Ishikawa (cell line): ENCODE results near the gene MRPS21.

ENCODE experiments used
- CEBPB ChIP-seq: IDR thresholded peaks from 2 replicates; pipeline ENCODE4 v1.6.1; 2012
- CREB1 ChIP-seq: IDR thresholded peaks from 2 replicates; pipeline ENCODE4 v1.6.1; 2012; ENCODE audit warnings: low read depth
- EGR1 ChIP-seq: IDR thresholded peaks from 2 replicates; pipeline ENCODE4 v1.6.1; 2012
- EP300 ChIP-seq: IDR thresholded peaks from 2 replicates; pipeline ENCODE4 v1.6.1; 2012; ENCODE audit warnings: borderline replicate concordance
- FOXM1 ChIP-seq: IDR thresholded peaks from 2 replicates; pipeline ENCODE4 v1.6.1; 2012; ENCODE audit warnings: low read depth, borderline replicate concordance
- NFIC ChIP-seq: IDR thresholded peaks from 2 replicates; pipeline ENCODE4 v1.6.1; 2012
- RAD21 ChIP-seq: IDR thresholded peaks from 2 replicates; pipeline ENCODE4 v1.6.1; 2012; ENCODE audit warnings: low read depth
- TAF1 ChIP-seq: IDR thresholded peaks from 2 replicates; pipeline ENCODE4 v1.6.1; 2012; ENCODE audit warnings: low read depth, mild to moderate bottlenecking
- TCF12 ChIP-seq: IDR thresholded peaks from 2 replicates; pipeline ENCODE4 v1.6.1; 2012; ENCODE audit warnings: low read depth
- TEAD4 ChIP-seq: IDR thresholded peaks from 2 replicates; pipeline ENCODE4 v1.6.1; 2012
- YY1 ChIP-seq: IDR thresholded peaks from 2 replicates; pipeline ENCODE4 v1.6.1; 2012; ENCODE audit warnings: low read depth
- ZBTB7A ChIP-seq: IDR thresholded peaks from 2 replicates; pipeline ENCODE4 v1.6.1; 2012; ENCODE audit warnings: low read depth
- TF ChIP-seq, protein P1 (sequence below): IDR thresholded peaks from 2 replicates; pipeline ENCODE4 v1.6.1; 2012; ENCODE audit warnings: low read depth, mild to moderate bottlenecking
- TF ChIP-seq, protein P2 (sequence below): IDR thresholded peaks from 2 replicates; pipeline ENCODE4 v1.6.1; 2012
- TF ChIP-seq, protein P3 (sequence below): IDR thresholded peaks from 2 replicates; pipeline ENCODE4 v1.6.1; 2012

Gene MRPS21

DNA sequence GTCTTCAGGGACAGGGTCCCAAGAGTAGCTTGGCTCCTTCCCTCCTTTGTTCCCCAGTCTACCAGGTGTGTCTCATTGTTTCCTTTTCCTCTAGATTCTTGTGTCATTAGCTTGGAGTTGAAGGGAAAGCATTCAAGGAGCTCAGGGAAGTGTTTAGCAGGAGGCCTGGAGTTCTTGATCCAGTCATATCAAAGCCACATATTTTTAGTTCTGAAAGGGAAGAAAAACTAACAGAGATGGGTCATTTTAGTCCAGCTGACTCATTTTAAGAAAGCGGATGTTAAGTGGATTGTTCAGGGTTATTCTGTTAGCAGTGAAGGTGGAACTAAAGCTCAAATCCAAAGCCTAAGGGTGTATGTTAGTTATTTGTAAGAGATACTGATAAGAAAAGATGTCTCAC, 20.4 kb upstream of the MRPS21 start:
- no peak for TF ChIP-seq FOXM1
- TF ChIP-seq ZBTB7A: no peak
- TF ChIP-seq EP300: no peak
- no peak for TF ChIP-seq TCF12
- TF ChIP-seq NFIC: no peak
- TF ChIP-seq, protein P1, sequence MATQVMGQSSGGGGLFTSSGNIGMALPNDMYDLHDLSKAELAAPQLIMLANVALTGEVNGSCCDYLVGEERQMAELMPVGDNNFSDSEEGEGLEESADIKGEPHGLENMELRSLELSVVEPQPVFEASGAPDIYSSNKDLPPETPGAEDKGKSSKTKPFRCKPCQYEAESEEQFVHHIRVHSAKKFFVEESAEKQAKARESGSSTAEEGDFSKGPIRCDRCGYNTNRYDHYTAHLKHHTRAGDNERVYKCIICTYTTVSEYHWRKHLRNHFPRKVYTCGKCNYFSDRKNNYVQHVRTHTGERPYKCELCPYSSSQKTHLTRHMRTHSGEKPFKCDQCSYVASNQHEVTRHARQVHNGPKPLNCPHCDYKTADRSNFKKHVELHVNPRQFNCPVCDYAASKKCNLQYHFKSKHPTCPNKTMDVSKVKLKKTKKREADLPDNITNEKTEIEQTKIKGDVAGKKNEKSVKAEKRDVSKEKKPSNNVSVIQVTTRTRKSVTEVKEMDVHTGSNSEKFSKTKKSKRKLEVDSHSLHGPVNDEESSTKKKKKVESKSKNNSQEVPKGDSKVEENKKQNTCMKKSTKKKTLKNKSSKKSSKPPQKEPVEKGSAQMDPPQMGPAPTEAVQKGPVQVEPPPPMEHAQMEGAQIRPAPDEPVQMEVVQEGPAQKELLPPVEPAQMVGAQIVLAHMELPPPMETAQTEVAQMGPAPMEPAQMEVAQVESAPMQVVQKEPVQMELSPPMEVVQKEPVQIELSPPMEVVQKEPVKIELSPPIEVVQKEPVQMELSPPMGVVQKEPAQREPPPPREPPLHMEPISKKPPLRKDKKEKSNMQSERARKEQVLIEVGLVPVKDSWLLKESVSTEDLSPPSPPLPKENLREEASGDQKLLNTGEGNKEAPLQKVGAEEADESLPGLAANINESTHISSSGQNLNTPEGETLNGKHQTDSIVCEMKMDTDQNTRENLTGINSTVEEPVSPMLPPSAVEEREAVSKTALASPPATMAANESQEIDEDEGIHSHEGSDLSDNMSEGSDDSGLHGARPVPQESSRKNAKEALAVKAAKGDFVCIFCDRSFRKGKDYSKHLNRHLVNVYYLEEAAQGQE: no peak
- TF ChIP-seq YY1: no peak
- no peak for TF ChIP-seq TAF1
- no peak for TF ChIP-seq CREB1
- no peak for TF ChIP-seq EGR1
- TF ChIP-seq, protein P2, sequence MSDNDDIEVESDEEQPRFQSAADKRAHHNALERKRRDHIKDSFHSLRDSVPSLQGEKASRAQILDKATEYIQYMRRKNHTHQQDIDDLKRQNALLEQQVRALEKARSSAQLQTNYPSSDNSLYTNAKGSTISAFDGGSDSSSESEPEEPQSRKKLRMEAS: no peak
- TF ChIP-seq, protein P3, sequence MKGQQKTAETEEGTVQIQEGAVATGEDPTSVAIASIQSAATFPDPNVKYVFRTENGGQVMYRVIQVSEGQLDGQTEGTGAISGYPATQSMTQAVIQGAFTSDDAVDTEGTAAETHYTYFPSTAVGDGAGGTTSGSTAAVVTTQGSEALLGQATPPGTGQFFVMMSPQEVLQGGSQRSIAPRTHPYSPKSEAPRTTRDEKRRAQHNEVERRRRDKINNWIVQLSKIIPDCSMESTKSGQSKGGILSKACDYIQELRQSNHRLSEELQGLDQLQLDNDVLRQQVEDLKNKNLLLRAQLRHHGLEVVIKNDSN: no peak

DNA sequence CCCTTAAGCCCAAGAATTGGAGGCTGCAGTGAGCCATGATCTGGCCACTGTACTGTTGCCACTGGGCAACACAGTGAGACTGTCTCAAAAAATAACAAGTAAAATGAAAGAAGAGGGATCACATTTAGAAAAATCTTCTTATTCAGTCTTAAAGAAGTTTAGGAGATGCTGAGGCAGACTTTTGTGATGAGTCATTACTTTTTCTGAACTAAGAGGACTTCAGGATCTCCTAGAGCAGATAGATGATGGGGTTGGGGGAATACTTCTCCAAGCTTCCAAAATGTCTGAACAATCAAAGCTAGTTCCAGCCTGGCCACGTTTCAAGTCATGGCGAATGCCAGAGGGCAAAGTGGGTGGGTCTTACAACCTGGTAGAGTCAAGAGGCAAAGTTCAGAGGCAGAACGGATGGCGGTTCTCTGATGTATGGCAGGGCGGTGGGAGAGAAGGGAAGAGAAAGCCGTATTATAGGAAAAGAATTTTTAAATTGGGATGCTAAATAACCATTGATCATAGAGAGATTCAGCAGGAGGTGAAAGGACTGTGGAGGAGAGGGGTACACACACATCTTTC, 13.4 kb upstream of the MRPS21 start:
- TF ChIP-seq TAF1 (no peak), CEBPB (no peak), EGR1 (no peak), ZBTB7A (no peak)
- TF ChIP-seq, protein P1: no peak

DNA sequence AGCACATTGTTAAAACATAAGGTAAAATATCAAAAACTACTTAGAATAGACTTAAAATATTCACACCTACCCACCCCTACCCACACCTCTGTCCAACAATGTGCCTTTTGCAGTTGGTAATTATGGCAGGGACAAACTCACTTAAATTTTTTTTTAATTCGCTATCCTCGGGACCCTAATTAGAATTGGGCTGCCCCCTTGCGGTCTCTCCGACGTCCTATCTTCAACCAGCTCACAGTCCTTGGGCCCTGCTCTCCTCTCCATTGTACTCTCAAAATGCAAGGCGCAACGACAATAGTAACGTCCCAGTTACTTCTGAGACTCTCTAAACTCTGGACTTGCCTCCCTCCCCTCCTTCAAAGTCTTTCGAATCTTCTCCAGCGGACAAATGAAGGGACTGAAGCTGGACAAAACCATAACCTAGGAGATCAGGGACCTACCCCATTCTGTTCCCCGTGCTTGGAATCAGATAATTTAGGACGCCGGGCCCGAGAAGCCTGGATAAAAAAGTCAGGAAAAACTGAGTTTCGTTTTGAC, 12.4 kb upstream of the MRPS21 start:
- TF ChIP-seq RAD21: peak; percentile 63
- TF ChIP-seq FOXM1: no peak

DNA sequence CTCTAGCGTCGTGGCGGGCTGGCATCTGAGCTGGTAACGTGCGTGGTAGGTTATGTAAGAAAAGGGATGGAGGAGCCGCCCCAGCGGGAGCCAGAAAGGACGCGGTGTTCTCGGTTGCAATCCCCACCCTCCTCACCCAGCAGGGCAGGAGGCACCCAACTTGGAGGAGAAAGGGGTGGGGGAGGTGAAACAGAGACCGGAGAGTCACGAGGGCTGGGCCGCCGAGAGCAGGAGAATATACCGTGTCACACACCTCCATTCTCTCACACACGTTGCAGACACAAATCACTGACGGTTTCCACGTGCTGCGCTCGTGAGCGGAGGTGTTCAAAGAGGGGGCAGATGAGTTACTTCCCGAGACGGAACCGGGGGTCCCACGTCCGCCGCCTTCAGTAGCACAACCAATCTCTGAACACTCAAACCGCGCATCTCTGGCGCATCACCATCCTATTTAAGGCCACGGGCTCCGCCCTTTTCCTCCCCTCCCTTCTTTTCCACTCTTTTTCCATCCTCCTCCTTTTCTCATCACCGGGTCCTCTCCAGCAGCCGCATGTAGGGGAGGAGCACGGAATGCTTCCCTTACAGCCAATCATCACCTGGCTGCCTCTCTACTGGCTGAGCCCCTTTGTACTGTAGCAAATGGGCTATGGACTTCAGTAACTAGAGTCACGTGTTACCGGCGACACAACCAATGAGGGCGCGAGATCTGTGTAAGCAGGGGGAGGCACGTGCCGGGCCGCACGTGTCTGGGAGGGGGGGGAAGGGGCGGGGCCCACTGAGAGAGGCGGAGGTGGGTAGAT, 11.7 kb upstream of the MRPS21 start, which contains the start of gene CIART:
TSS of gene CIART (plus strand) at position 797 of the 800 bp plus-strand sequence. CDS start 714 bp downstream, outside the sequence.
- TF ChIP-seq YY1 (no peak), TEAD4 (peak; percentile 16; the same call in 1 of the 2 replicates), NFIC (no peak), TCF12 (no peak)
- TF ChIP-seq, protein P3: peak; percentile 89
- TF ChIP-seq, protein P2: peak; percentile 94

DNA sequence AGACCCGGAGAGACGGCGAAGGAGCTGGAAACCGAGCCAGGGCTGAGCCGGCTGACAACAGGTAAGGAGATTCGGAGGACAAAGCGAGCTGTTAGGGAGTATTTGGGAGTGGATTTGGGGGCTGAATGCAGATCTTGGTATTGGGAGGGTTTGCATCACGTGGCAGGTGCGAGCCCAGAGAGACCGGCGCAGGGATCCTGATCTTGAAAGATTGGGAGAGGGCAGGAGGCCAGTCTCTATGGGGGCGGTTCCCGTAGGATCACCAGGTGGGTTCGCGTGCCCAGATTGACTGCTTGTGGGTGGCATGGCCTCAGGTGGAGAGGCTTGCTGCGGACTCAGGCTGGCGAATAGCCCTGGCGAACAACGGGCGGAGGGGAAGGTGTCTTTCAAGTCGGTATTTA, 11.1 kb upstream of the MRPS21 start:
- TF ChIP-seq CREB1: no peak
- TF ChIP-seq CEBPB: no peak
- TF ChIP-seq, protein P3: peak; percentile 64; the same call in 1 of the 2 replicates
- TF ChIP-seq, protein P2: peak; percentile 47
- TF ChIP-seq YY1: no peak
- TF ChIP-seq EGR1: 0 out of 2 replicates have a peak, but pooled peaks have one; percentile 51
- TF ChIP-seq FOXM1: no peak
- TF ChIP-seq EP300: no peak
- no peak for TF ChIP-seq TEAD4
- TF ChIP-seq TCF12: no peak
- TF ChIP-seq NFIC: 0 out of 2 replicates have a peak, but pooled peaks have one; percentile 20
- 0 out of 2 replicates have a peak, but pooled peaks have one; percentile 16 for TF ChIP-seq TAF1
- no peak for TF ChIP-seq ZBTB7A
